Measurements from ENCODE around the gene FBXO28.

FBXO28 gene

DNA sequence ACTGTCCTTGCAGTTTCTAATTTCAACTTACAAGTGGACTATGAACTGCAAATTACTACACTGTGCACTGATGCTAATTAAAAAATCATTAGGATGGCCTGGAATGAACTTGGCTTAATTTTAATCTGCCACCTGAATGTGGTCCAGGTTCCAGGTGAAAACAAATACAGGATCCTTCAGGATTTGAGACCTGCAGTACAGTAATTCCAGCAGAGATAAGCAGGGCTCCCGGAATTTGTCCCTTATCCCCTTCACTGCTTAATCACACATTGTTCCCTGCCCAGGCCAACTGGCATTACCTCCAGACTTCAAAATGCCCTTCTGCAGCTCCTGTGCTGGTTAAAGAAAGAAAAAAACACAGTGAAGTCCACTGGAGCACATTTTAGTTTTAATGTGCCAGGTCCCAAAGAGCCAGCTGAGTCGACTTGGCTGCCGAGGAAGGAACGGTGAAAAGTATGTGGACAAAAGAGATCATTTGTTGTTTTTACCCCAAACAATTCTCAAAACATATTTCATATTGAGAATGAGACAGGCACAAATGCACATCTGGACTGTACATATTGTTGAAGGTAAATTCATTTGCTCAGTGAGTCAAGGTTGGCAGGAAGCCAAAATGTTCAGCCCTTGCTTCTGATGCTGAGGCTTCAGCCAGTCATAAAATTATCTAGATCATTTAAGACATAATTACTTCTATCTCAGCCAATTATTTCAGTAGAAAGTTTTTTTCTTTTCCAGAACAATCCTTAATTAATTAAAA is 97.5 kb downstream of the FBXO28 start:
- H2AFZ ChIP-seq (ENCODE audit: low read length) = no peak overlapping the region
- H3K9me3 ChIP-seq (ENCODE audit: insufficient read depth, low read depth, low read length) = no peaks in the 10 kb centered on the region
- H3K4me2 ChIP-seq (ENCODE audit: low read depth, low read length, poor library complexity, severe bottlenecking) = no peak overlapping the region
- H3K36me3 ChIP-seq (ENCODE audit: insufficient read depth, low read length) = no peaks in the 10 kb centered on the region
- no peaks in the 10 kb centered on the region for H3K79me2 ChIP-seq (ENCODE audit: insufficient read depth, low read length)
- H4K20me1 ChIP-seq (ENCODE audit: insufficient read depth, low read length, poor library complexity, severe bottlenecking) = no peaks in the 10 kb centered on the region
- H3K4me1 ChIP-seq (ENCODE audit: insufficient read depth, low read length, poor library complexity, severe bottlenecking) = no peaks in the 10 kb centered on the region
- H3F3A ChIP-seq (ENCODE audit: low read depth) = no peaks in the 10 kb centered on the region
- H3K9me2 ChIP-seq (replicated peaks; ENCODE audit: low read depth, low read length) = no peaks in the 10 kb centered on the region
- no peaks in the 10 kb centered on the region for H3K27me3 ChIP-seq (ENCODE audit: insufficient read depth, low read length, poor library complexity, severe bottlenecking)
- H3K4me3 ChIP-seq (ENCODE audit: low read length, poor library complexity, severe bottlenecking) = no peak overlapping the region
- no peak for TF ChIP-seq EZH2phosphoT487 (IDR thresholded peaks at IDR 0.05; ENCODE audit: borderline replicate concordance)
- TF ChIP-seq, protein P1, sequence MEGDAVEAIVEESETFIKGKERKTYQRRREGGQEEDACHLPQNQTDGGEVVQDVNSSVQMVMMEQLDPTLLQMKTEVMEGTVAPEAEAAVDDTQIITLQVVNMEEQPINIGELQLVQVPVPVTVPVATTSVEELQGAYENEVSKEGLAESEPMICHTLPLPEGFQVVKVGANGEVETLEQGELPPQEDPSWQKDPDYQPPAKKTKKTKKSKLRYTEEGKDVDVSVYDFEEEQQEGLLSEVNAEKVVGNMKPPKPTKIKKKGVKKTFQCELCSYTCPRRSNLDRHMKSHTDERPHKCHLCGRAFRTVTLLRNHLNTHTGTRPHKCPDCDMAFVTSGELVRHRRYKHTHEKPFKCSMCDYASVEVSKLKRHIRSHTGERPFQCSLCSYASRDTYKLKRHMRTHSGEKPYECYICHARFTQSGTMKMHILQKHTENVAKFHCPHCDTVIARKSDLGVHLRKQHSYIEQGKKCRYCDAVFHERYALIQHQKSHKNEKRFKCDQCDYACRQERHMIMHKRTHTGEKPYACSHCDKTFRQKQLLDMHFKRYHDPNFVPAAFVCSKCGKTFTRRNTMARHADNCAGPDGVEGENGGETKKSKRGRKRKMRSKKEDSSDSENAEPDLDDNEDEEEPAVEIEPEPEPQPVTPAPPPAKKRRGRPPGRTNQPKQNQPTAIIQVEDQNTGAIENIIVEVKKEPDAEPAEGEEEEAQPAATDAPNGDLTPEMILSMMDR (conservative IDR thresholded peaks at IDR 0.05; ENCODE audit: low read length) = no peak
- no peak overlapping the region for H3K9ac ChIP-seq (ENCODE audit: low read depth, low read length, poor library complexity, severe bottlenecking)
